Urinary bladder (tissue), 4 donors: ENCODE results near the gene CAMK1. TPM values are rescaled to one million over a fixed set of nuclear protein-coding genes. Genes with fewer than 3 reads are reported as not detected.

Source experiments
- DNase-seq: peaks from one replicate; pipeline ENCODE4 v3.0.0-alpha.2; 2015; ENCODE audit errors: extremely low spot score
- H3K27ac ChIP-seq: one replicate; pipeline ENCODE4 v1.5.1; 2013; ENCODE audit warnings: low read depth, mild to moderate bottlenecking, moderate library complexity
- H3K36me3 ChIP-seq: one replicate; pipeline ENCODE4 v1.6.1; 2013; ENCODE audit warnings: mild to moderate bottlenecking, moderate library complexity; ENCODE audit not compliant: insufficient read depth
- H3K4me1 ChIP-seq: one replicate; pipeline ENCODE4 v1.6.1; 2013; ENCODE audit warnings: mild to moderate bottlenecking, moderate library complexity; ENCODE audit not compliant: insufficient read depth
- H3K4me3 ChIP-seq: one replicate; pipeline ENCODE4 v1.5.1; 2013; ENCODE audit warnings: low read depth, low read length
- WGBS: extraction: QIAGEN DNeasy Blood & Tissue Kit; methylation state at CpG from one replicate; pipeline ENCODE4 v1.1.7; 2013; 5-methylcytosine and 5-hydroxymethylcytosine counted together
- polyA plus RNA-seq: library from polyadenylated mRNA; stranded (reverse); fragments of 200-250 nt; gene quantifications from one replicate; pipeline ENCODE4 v1.2.3, GENCODE V29; 2013
- total RNA-seq: library from RNA; depleted of rRNA; stranded (reverse); fragments of >200 nt; gene quantifications from one replicate; pipeline ENCODE4 v1.2.3, GENCODE V29; 2014
- donor health status: healthy with polysubstance abuse.
- donor health status: healthy.

CAMK1 gene
- total and polyA plus RNA-seq, 2 donors, result 28.7 to 42.2 TPM

- no peak for DNase-seq
- Histone ChIP-seq H3K4me1 (no peaks in the 10 kb centered on the region), H3K4me3 (peak overlapping the region; percentile 98), H3K27ac (peak overlapping the region; percentile 93), H3K36me3 (no peaks in the 10 kb centered on the region)
- WGBS, result 3% methylated on average over 41 of the region's 41 CpGs
Observed at GRCh38 chr3:9732080-9732739, 37.5 kb downstream of the CAMK1 start.

GRCh38 chr3:9731206-9732079, 38.3 kb downstream of the CAMK1 start, which contains the start of gene BRPF1:
Gene BRPF1 (plus strand): TSS chr3:9731735. CDS start chr3:9734141, 2,406 bp downstream.
- peak; percentile 97 for DNase-seq
- peak within 1 kb of the TSS; percentile 93 for H3K27ac ChIP-seq
- no peaks in the 10 kb centered on the region for H3K36me3 ChIP-seq
- peak within 1 kb of the TSS; percentile 98 for H3K4me3 ChIP-seq
- H3K4me1 ChIP-seq, result no peaks in the 10 kb centered on the region
- under 1% methylated on average over 88 of the region's 88 CpGs for WGBS

- WGBS, result under 1% methylated on average over 17 of the region's 17 CpGs
- no peaks in the 10 kb centered on the region for H3K4me1 ChIP-seq
Observed at GRCh38 chr3:9730657-9731205, 39.0 kb downstream of the CAMK1 start.

GRCh38 chr3:9729419-9729818, 40.3 kb downstream of the CAMK1 start:
- DNase-seq, result no peak
- no peak overlapping the region for H3K4me3 ChIP-seq
- 86% methylated on average over 10 of the region's 10 CpGs for WGBS
- no peaks in the 10 kb centered on the region for H3K4me1 ChIP-seq
- H3K36me3 ChIP-seq, result no peaks in the 10 kb centered on the region
- H3K27ac ChIP-seq, result no peak overlapping the region

More at GRCh38 chr3:9730657-9731205, 39.0 kb downstream of the CAMK1 start:
- H3K27ac ChIP-seq, result peak overlapping the region; percentile 43
- no peak for DNase-seq
- H3K36me3 ChIP-seq, result no peaks in the 10 kb centered on the region
- peak overlapping the region; percentile 98 for H3K4me3 ChIP-seq

- no peaks in the 10 kb centered on the region for H3K4me1 ChIP-seq
- no peak for DNase-seq
- H3K36me3 ChIP-seq, result no peaks in the 10 kb centered on the region
- no peak overlapping the region for H3K27ac ChIP-seq
- H3K4me3 ChIP-seq, result no peak overlapping the region
- 86% methylated on average over 2 of the region's 2 CpGs for WGBS
Observed at GRCh38 chr3:9727743-9728142, 42.0 kb downstream of the CAMK1 start.

- no peak overlapping the region for H3K27ac ChIP-seq
Observed at GRCh38 chr3:9727041-9727595, 42.6 kb downstream of the CAMK1 start.

GRCh38 chr3:9725775-9726515, 43.8 kb downstream of the CAMK1 start:
- Histone ChIP-seq H3K4me1 (no peaks in the 10 kb centered on the region), H3K27ac (no peak overlapping the region), H3K4me3 (no peak overlapping the region), H3K36me3 (no peaks in the 10 kb centered on the region)
- 68% methylated on average over 4 of the region's 4 CpGs for WGBS
- no peak for DNase-seq

More at GRCh38 chr3:9727041-9727595, 42.6 kb downstream of the CAMK1 start:
- WGBS, result 15% methylated on average over 11 of the region's 11 CpGs
- H3K4me3 ChIP-seq, result no peak overlapping the region
- H3K36me3 ChIP-seq, result no peaks in the 10 kb centered on the region
- H3K4me1 ChIP-seq, result no peaks in the 10 kb centered on the region
- DNase-seq, result no peak

GRCh38 chr3:9721700-9722060, 48.1 kb downstream of the CAMK1 start:
- H3K27ac ChIP-seq, result no peak overlapping the region

GRCh38 chr3:9721015-9721699, 48.6 kb downstream of the CAMK1 start:
- WGBS, result 37% methylated on average over 7 of the region's 7 CpGs
- no peaks in the 10 kb centered on the region for H3K36me3 ChIP-seq
- no peak for DNase-seq
- H3K27ac ChIP-seq, result no peak overlapping the region
- no peak overlapping the region for H3K4me3 ChIP-seq
- H3K4me1 ChIP-seq, result no peaks in the 10 kb centered on the region

More at GRCh38 chr3:9721700-9722060, 48.1 kb downstream of the CAMK1 start:
- H3K4me1 ChIP-seq, result no peaks in the 10 kb centered on the region
- WGBS, result 85% methylated on average over 2 of the region's 2 CpGs
- no peak for DNase-seq
- H3K4me3 ChIP-seq, result no peak overlapping the region
- H3K36me3 ChIP-seq, result no peaks in the 10 kb centered on the region

- WGBS, result 74% methylated on average over 4 of the region's 4 CpGs
Observed at GRCh38 chr3:9718118-9718517, 51.6 kb downstream of the CAMK1 start.

GRCh38 chr3:9717563-9717962, 52.2 kb downstream of the CAMK1 start:
- H3K36me3 ChIP-seq, result no peaks in the 10 kb centered on the region
- no peaks in the 10 kb centered on the region for H3K4me1 ChIP-seq
- no peak overlapping the region for H3K27ac ChIP-seq
- no peak for DNase-seq
- H3K4me3 ChIP-seq, result no peak overlapping the region
- 95% methylated on average over 1 of the region's 1 CpG for WGBS

More at GRCh38 chr3:9718118-9718517, 51.6 kb downstream of the CAMK1 start:
- Histone ChIP-seq H3K27ac (no peak overlapping the region), H3K36me3 (no peaks in the 10 kb centered on the region), H3K4me3 (no peak overlapping the region), H3K4me1 (no peaks in the 10 kb centered on the region)
- no peak for DNase-seq

GRCh38 chr3:9716801-9717555, 52.8 kb downstream of the CAMK1 start:
- Histone ChIP-seq H3K27ac (no peak overlapping the region), H3K36me3 (no peaks in the 10 kb centered on the region), H3K4me3 (no peak overlapping the region), H3K4me1 (no peaks in the 10 kb centered on the region)
- WGBS, result 83% methylated on average over 5 of the region's 5 CpGs
- DNase-seq, result no peak
